Parathyroid adenoma (tissue), 2 donors: ENCODE results near the gene EPAS1.

Experiments used
- H2AFZ ChIP-seq: fragments of 300-600 bp; sonication (generic); one replicate; pipeline ENCODE4 v1.7.0; 2017; ENCODE audit warnings: antibody characterized with exemption, mild to moderate bottlenecking
- H3K27ac ChIP-seq: fragments of 300-600 bp; sonication (generic); one replicate; pipeline ENCODE4 v1.7.0; 2017
- H3K27me3 ChIP-seq: fragments of 300-600 bp; sonication (generic); one replicate; pipeline ENCODE4 v1.7.0; 2017; ENCODE audit warnings: low read length; ENCODE audit not compliant: control insufficient read depth, insufficient read depth
- H3K36me3 ChIP-seq: fragments of 300-600 bp; sonication (generic); one replicate; pipeline ENCODE4 v1.7.0; 2017; ENCODE audit warnings: low read length; ENCODE audit not compliant: control insufficient read depth, insufficient read depth
- H3K4me1 ChIP-seq: fragments of 300-600 bp; sonication (generic); one replicate; pipeline ENCODE4 v1.7.0; 2017; ENCODE audit warnings: control low read depth
- H3K4me2 ChIP-seq: fragments of 300-600 bp; sonication (generic); one replicate; pipeline ENCODE4 v1.7.0; 2017; ENCODE audit warnings: low read length
- H3K4me3 ChIP-seq: fragments of 300-600 bp; sonication (generic); one replicate; pipeline ENCODE4 v1.7.0; 2017; ENCODE audit warnings: low read depth, low read length
- H3K79me2 ChIP-seq: fragments of 300-600 bp; sonication (generic); one replicate; pipeline ENCODE4 v1.7.0; 2017; ENCODE audit warnings: control low read depth
- H3K9ac ChIP-seq: fragments of 300-600 bp; sonication (generic); one replicate; pipeline ENCODE4 v1.7.0; 2017; ENCODE audit warnings: mild to moderate bottlenecking
- H3K9me3 ChIP-seq: fragments of 300-600 bp; sonication (generic); one replicate; pipeline ENCODE4 v1.7.0; 2017; ENCODE audit warnings: low read length; ENCODE audit not compliant: control insufficient read depth
- TF ChIP-seq, protein P1 (sequence below): fragments of 300-600 bp; sonication (generic); IDR thresholded peaks from one replicate; pipeline ENCODE4 v1.7.0; 2017; ENCODE audit warnings: antibody characterized with exemption, mild to moderate bottlenecking
- donor health status: primary hyperparathyroidism.

The EPAS1 gene

DNA sequence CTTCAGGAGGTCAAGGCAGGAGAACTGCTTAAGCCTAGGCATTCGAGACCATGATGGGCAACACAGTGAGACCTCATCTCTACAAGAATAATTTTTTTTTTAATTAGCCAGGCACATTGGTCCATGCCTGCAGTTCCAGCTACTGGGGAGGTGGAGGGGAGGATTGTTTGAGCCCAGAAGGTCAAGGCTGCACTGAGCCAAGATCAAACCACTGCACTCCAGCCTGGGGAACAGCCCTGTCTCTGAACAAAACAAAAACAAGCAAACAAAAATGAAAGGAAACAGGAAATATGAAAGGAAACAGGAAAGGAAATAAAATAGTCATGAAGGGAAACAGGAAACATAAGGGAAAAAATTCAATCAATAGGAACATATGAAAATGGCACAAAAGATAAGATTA is 117.5 kb downstream of the EPAS1 start:
- no peak overlapping the region for H3K4me3 ChIP-seq
- TF ChIP-seq, protein P1, sequence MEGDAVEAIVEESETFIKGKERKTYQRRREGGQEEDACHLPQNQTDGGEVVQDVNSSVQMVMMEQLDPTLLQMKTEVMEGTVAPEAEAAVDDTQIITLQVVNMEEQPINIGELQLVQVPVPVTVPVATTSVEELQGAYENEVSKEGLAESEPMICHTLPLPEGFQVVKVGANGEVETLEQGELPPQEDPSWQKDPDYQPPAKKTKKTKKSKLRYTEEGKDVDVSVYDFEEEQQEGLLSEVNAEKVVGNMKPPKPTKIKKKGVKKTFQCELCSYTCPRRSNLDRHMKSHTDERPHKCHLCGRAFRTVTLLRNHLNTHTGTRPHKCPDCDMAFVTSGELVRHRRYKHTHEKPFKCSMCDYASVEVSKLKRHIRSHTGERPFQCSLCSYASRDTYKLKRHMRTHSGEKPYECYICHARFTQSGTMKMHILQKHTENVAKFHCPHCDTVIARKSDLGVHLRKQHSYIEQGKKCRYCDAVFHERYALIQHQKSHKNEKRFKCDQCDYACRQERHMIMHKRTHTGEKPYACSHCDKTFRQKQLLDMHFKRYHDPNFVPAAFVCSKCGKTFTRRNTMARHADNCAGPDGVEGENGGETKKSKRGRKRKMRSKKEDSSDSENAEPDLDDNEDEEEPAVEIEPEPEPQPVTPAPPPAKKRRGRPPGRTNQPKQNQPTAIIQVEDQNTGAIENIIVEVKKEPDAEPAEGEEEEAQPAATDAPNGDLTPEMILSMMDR = no peak
- H3K27ac ChIP-seq = no peak overlapping the region
- no peaks in the 10 kb centered on the region for H3K27me3 ChIP-seq
- no peak overlapping the region for H2AFZ ChIP-seq
- no peaks in the 10 kb centered on the region for H3K4me1 ChIP-seq
- H3K4me2 ChIP-seq = no peak overlapping the region
- H3K36me3 ChIP-seq = no peaks in the 10 kb centered on the region
- H3K79me2 ChIP-seq = no peaks in the 10 kb centered on the region
- no peaks in the 10 kb centered on the region for H3K9me3 ChIP-seq
- H3K9ac ChIP-seq = no peak overlapping the region

- Histone ChIP-seq H3K79me2 (no peaks in the 10 kb centered on the region), H3K4me1 (no peaks in the 10 kb centered on the region), H3K9me3 (no peaks in the 10 kb centered on the region), H3K27me3 (no peaks in the 10 kb centered on the region), H3K9ac (no peak overlapping the region), H2AFZ (no peak overlapping the region), H3K27ac (no peak overlapping the region), H3K4me2 (no peak overlapping the region), H3K4me3 (no peak overlapping the region), H3K36me3 (no peaks in the 10 kb centered on the region)
- TF ChIP-seq, protein P1 = no peak
These were observed 119.1 kb downstream of the EPAS1 start for GRCh38 chr2:46416280-46416679.

- no peaks in the 10 kb centered on the region for H3K27me3 ChIP-seq
- no peaks in the 10 kb centered on the region for H3K9me3 ChIP-seq
- H3K4me1 ChIP-seq = no peaks in the 10 kb centered on the region
- no peak overlapping the region for H3K9ac ChIP-seq
- no peak overlapping the region for H3K4me2 ChIP-seq
- H3K36me3 ChIP-seq = no peaks in the 10 kb centered on the region
- TF ChIP-seq, protein P1 = no peak
- no peak overlapping the region for H3K27ac ChIP-seq
- no peak overlapping the region for H3K4me3 ChIP-seq
- no peak overlapping the region for H2AFZ ChIP-seq
- no peaks in the 10 kb centered on the region for H3K79me2 ChIP-seq
These were observed 119.7 kb downstream of the EPAS1 start for GRCh38 chr2:46416739-46417403.

- no peak overlapping the region for H2AFZ ChIP-seq
- TF ChIP-seq, protein P1 = no peak
- H3K27me3 ChIP-seq = no peaks in the 10 kb centered on the region
- no peak overlapping the region for H3K4me2 ChIP-seq
- H3K79me2 ChIP-seq = no peaks in the 10 kb centered on the region
- H3K27ac ChIP-seq = no peak overlapping the region
- H3K36me3 ChIP-seq = no peaks in the 10 kb centered on the region
- no peak overlapping the region for H3K9ac ChIP-seq
- no peaks in the 10 kb centered on the region for H3K9me3 ChIP-seq
- no peak overlapping the region for H3K4me3 ChIP-seq
- no peaks in the 10 kb centered on the region for H3K4me1 ChIP-seq
These were observed 123.7 kb downstream of the EPAS1 start for GRCh38 chr2:46420945-46421344.

DNA sequence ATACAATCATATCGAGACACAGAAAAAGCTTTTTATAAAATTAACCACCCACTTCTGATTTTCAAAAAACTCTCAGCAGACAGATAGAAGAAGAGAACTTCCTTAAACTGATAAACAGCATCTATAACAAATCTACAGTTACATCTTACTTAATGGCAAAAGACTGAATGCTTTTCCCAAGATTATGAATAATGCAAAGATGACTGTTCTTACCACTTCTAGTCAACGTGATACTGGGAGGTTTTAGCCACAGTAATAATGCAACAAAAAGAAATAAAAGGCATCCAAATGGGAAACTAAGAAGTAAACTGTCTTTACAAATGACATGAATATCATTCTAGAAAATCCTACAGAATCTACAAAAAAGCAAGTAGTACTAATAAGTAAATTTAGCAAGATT is 124.2 kb downstream of the EPAS1 start:
- Histone ChIP-seq H3K27ac (no peak overlapping the region), H3K36me3 (no peaks in the 10 kb centered on the region), H3K9ac (no peak overlapping the region), H2AFZ (no peak overlapping the region), H3K79me2 (no peaks in the 10 kb centered on the region), H3K9me3 (no peaks in the 10 kb centered on the region), H3K4me1 (no peaks in the 10 kb centered on the region), H3K4me3 (no peak overlapping the region), H3K4me2 (no peak overlapping the region), H3K27me3 (no peaks in the 10 kb centered on the region)
- TF ChIP-seq, protein P1 = no peak
